SK-N-SH (cell line): ENCODE results near the gene TOX2. TPM values are rescaled to one million over a fixed set of nuclear protein-coding genes. Genes with fewer than 3 reads are reported as not detected.

Experiments used
- CTCF ChIA-PET: fragments of 300-600, 350-600 bp; formaldehyde crosslinking; extraction: SDS; loops from one replicate; lab custom pipeline; 2021; lab: Yijun Ruan, JAX
- POLR2A ChIA-PET: fragments of 350-600 bp; sonication (Branson Sonifier 250); formaldehyde crosslinking; extraction: SDS; loops from one replicate; lab custom pipeline; 2020; ENCODE audit warnings: antibody characterized with exemption, inconsistent platforms; lab: Yijun Ruan, JAX
- DNase-seq: peaks from one replicate; pipeline ENCODE4 v3.0.0; 2012
- H2AFZ ChIP-seq: fragments of 200-600 bp; sonication (generic); 2 replicates; pipeline ENCODE4 v1.8.1; 2016; ENCODE audit warnings: antibody characterized with exemption, mild to moderate bottlenecking, low read depth
- H3F3A ChIP-seq: fragments of 200-600 bp; sonication (generic); replicated peaks from 2 replicates; pipeline ENCODE3; 2016; ENCODE audit warnings: antibody characterized with exemption, mild to moderate bottlenecking; ENCODE audit not compliant: insufficient read depth
- H3K27ac ChIP-seq, 2 experiments: fragments of 200-500 bp in 1 of 2; fragments of 200-600 bp in 1 of 2; sonication (Bioruptor generic) in 1 of 2; sonication (generic), shearing (Covaris generic) in 1 of 2; 2 replicates each; pipeline versions ENCODE4 v1.5.1 to v1.6.1; 2014 to 2016; ENCODE audit warnings: low read depth in 2 of 2, inconsistent platforms in 1 of 2, low read length in 1 of 2, mild to moderate bottlenecking in 1 of 2, mixed read lengths in 1 of 2
- H3K27me3 ChIP-seq: fragments of 200-600 bp; sonication (generic), shearing (Covaris generic); 2 replicates; pipeline ENCODE4 v1.6.1; 2016; ENCODE audit warnings: mixed run types; ENCODE audit not compliant: insufficient read depth
- H3K36me3 ChIP-seq, 2 experiments: fragments of 200-500 bp in 1 of 2; fragments of 200-600 bp in 1 of 2; sonication (Bioruptor generic) in 1 of 2; sonication (generic) in 1 of 2; replicated peaks in 1 of 2; 2 replicates each; pipeline versions ENCODE3 to v1.5.1; 2014 to 2016; ENCODE audit warnings: low read length in 1 of 2, mild to moderate bottlenecking in 1 of 2; ENCODE audit not compliant: insufficient read depth in 2 of 2, control insufficient read depth in 1 of 2
- H3K4me1 ChIP-seq, 2 experiments: fragments of 200-500 bp in 1 of 2; fragments of 200-600 bp in 1 of 2; sonication (Bioruptor generic) in 1 of 2; sonication (generic), shearing (Covaris generic) in 1 of 2; 2 replicates each; pipeline versions ENCODE4 v1.5.1 to v1.6.1; 2014 to 2016; ENCODE audit warnings: low read depth in 1 of 2, low read length in 1 of 2, mixed run types in 1 of 2; ENCODE audit not compliant: insufficient read depth in 2 of 2, control insufficient read depth in 1 of 2
- H3K4me2 ChIP-seq: fragments of 200-600 bp; sonication (generic), shearing (Covaris generic); 2 replicates; pipeline ENCODE4 v1.6.1; 2017; ENCODE audit warnings: mixed run types
- H3K4me3 ChIP-seq, 2 experiments: fragments of 200-500 bp in 1 of 2; fragments of 200-600 bp in 1 of 2; sonication (Bioruptor generic) in 1 of 2; sonication (generic), shearing (Covaris generic) in 1 of 2; 2 replicates each; pipeline versions ENCODE4 v1.5.1 to v1.8.1; 2014 to 2016; ENCODE audit warnings: low read depth in 2 of 2, inconsistent platforms in 1 of 2, low read length in 1 of 2, mild to moderate bottlenecking in 1 of 2, mixed read lengths in 1 of 2, moderate library complexity in 1 of 2
- H3K79me2 ChIP-seq: fragments of 200-600 bp; sonication (generic); 2 replicates; pipeline ENCODE4 v1.8.1; 2017; ENCODE audit warnings: mild to moderate bottlenecking; ENCODE audit not compliant: insufficient read depth
- H3K9ac ChIP-seq: fragments of 200-600 bp; sonication (generic); 2 replicates; pipeline ENCODE4 v1.6.1; 2017; ENCODE audit warnings: mixed run types
- H3K9me2 ChIP-seq: fragments of 200-600 bp; sonication (generic); 2 replicates; pipeline ENCODE4 v1.6.1; 2017; ENCODE audit warnings: mixed run types
- H3K9me3 ChIP-seq: fragments of 200-600 bp; sonication (generic); 2 replicates; pipeline ENCODE4 v1.6.1; 2017; ENCODE audit warnings: mixed run types, mild to moderate bottlenecking, moderate library complexity
- H4K20me1 ChIP-seq: fragments of 200-600 bp; sonication (generic); 2 replicates; pipeline ENCODE4 v1.6.1; 2017; ENCODE audit warnings: mild to moderate bottlenecking, mixed run types; ENCODE audit not compliant: insufficient read depth
- EP300 ChIP-seq, 2 experiments: IDR thresholded peaks; 2 replicates each; pipeline versions ENCODE4 v1.4.0 to v1.6.1; 2012; ENCODE audit warnings: borderline replicate concordance in 1 of 2, low read depth in 1 of 2, low read length in 1 of 2
- FOSL2 ChIP-seq: IDR thresholded peaks from 2 replicates; pipeline ENCODE4 v1.4.0; 2012; ENCODE audit warnings: low read depth, mild to moderate bottlenecking, moderate library complexity, borderline replicate concordance
- GATA2 ChIP-seq: sonication (generic); formaldehyde crosslinking; IDR thresholded peaks from 2 replicates; pipeline ENCODE4 v1.5.0; 2020; ENCODE audit warnings: mild to moderate bottlenecking, missing genetic modification reagents
- JUND ChIP-seq: IDR thresholded peaks from 2 replicates; pipeline ENCODE4 v1.4.0; 2012
- MEF2A ChIP-seq: IDR thresholded peaks from 2 replicates; pipeline ENCODE4 v1.4.0; 2012; ENCODE audit warnings: low read depth, borderline replicate concordance
- NRF1 ChIP-seq: IDR thresholded peaks from 2 replicates; pipeline ENCODE4 v1.6.1; 2012; ENCODE audit warnings: low read depth, mild to moderate bottlenecking, low read length
- POLR2AphosphoS5 ChIP-seq: IDR thresholded peaks from 2 replicates; pipeline ENCODE4 v1.6.1; 2012; ENCODE audit warnings: low read depth, low read length
- RAD21 ChIP-seq: IDR thresholded peaks from 2 replicates; pipeline ENCODE4 v1.6.1; 2012; ENCODE audit warnings: mild to moderate bottlenecking, low read length
- SIN3A ChIP-seq: IDR thresholded peaks from 2 replicates; pipeline ENCODE4 v1.6.1; 2012; ENCODE audit warnings: low read depth, mild to moderate bottlenecking, low read length, moderate library complexity, borderline replicate concordance
- SMC3 ChIP-seq: IDR thresholded peaks from 2 replicates; pipeline ENCODE4 v1.6.1; 2012; ENCODE audit warnings: low read depth, low read length, improper control_type of control experiment
- TAF1 ChIP-seq: IDR thresholded peaks from 2 replicates; pipeline ENCODE4 v1.6.1; 2012; ENCODE audit warnings: low read depth, mild to moderate bottlenecking, low read length, moderate library complexity, borderline replicate concordance
- TEAD4 ChIP-seq: IDR thresholded peaks from 2 replicates; pipeline ENCODE4 v1.4.0; 2012; ENCODE audit warnings: mild to moderate bottlenecking, borderline replicate concordance; ENCODE audit not compliant: insufficient read depth
- WGBS: methylation state at CpG from one replicate; pipeline ENCODE4 v1.1.6; 2017; ENCODE audit warnings: low lambda C conversion rate; 5-methylcytosine and 5-hydroxymethylcytosine counted together
- polyA plus RNA-seq, 3 experiments: library from polyadenylated mRNA; depleted of rRNA; stranded (reverse); fragments of >200 nt; gene quantifications; 2 replicates each; pipeline ENCODE4 v1.2.3, GENCODE V29; 2012
- TF ChIP-seq, protein P1 (sequence below): IDR thresholded peaks from 2 replicates; pipeline ENCODE4; 2012
- TF ChIP-seq, protein P2 (sequence below): IDR thresholded peaks from 2 replicates; pipeline ENCODE4 v1.4.0; 2012; ENCODE audit warnings: low read depth, borderline replicate concordance
- TF ChIP-seq, protein P3 (sequence below): IDR thresholded peaks from 2 replicates; pipeline ENCODE4 v1.4.0; 2012; ENCODE audit warnings: low read depth, borderline replicate concordance
- TF ChIP-seq, protein P4 (sequence below): fragments of 150-350 bp; IDR thresholded peaks from 2 replicates; pipeline ENCODE4 v1.6.1; 2017; ENCODE audit warnings: antibody characterized with exemption, low read length, low read depth, borderline replicate concordance

TOX2 gene
- polyA plus RNA-seq, 1 of the 3 experiments (the other 2 are of a cell fraction) = 15.4 TPM

DNA sequence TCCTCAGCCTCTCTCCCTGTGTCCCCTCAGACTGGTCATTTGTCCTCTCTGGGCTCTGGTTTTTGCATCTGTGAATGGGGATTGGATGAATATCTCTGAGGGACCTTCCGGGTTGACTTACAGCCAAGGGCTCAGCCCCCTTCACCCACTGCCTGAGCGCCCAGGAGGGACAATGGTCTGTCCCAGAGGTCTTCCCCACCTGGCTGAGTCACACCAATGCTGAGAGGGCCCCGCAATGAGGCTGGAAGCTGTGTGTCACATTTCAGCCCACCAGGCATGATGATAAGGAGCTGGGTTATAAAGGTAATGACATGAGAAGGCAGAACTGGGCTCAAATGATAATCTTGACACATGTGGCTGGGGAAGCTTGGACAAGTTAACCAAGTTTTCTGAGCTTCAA lies 70.5 kb downstream of the TOX2 start:
- Histone ChIP-seq H3K4me1 (peaks cover 10 to 28% of the 10 kb centered on the region in 2 experiments; a peak in 2 of 4 replicates), H3K36me3 (no peaks in the 10 kb centered on the region), H3F3A (peaks cover 3% of the 10 kb centered on the region), H4K20me1 (no peaks in the 10 kb centered on the region)
- no peak for TF ChIP-seq NRF1
- TF ChIP-seq, protein P1, sequence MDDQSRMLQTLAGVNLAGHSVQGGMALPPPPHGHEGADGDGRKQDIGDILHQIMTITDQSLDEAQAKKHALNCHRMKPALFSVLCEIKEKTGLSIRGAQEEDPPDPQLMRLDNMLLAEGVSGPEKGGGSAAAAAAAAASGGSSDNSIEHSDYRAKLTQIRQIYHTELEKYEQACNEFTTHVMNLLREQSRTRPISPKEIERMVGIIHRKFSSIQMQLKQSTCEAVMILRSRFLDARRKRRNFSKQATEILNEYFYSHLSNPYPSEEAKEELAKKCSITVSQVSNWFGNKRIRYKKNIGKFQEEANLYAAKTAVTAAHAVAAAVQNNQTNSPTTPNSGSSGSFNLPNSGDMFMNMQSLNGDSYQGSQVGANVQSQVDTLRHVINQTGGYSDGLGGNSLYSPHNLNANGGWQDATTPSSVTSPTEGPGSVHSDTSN = no peak
- no peak for TF ChIP-seq SIN3A
- TF ChIP-seq, protein P2, sequence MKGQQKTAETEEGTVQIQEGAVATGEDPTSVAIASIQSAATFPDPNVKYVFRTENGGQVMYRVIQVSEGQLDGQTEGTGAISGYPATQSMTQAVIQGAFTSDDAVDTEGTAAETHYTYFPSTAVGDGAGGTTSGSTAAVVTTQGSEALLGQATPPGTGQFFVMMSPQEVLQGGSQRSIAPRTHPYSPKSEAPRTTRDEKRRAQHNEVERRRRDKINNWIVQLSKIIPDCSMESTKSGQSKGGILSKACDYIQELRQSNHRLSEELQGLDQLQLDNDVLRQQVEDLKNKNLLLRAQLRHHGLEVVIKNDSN = no peak
- no peak for TF ChIP-seq GATA2
- TF ChIP-seq, protein P3, sequence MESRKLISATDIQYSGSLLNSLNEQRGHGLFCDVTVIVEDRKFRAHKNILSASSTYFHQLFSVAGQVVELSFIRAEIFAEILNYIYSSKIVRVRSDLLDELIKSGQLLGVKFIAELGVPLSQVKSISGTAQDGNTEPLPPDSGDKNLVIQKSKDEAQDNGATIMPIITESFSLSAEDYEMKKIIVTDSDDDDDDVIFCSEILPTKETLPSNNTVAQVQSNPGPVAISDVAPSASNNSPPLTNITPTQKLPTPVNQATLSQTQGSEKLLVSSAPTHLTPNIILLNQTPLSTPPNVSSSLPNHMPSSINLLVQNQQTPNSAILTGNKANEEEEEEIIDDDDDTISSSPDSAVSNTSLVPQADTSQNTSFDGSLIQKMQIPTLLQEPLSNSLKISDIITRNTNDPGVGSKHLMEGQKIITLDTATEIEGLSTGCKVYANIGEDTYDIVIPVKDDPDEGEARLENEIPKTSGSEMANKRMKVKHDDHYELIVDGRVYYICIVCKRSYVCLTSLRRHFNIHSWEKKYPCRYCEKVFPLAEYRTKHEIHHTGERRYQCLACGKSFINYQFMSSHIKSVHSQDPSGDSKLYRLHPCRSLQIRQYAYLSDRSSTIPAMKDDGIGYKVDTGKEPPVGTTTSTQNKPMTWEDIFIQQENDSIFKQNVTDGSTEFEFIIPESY = no peak
- TF ChIP-seq TEAD4 = no peak
- TF ChIP-seq TAF1 = no peak
- no peak for TF ChIP-seq SMC3
- TF ChIP-seq JUND = no peak
- no peak for TF ChIP-seq FOSL2
- TF ChIP-seq, protein P4, sequence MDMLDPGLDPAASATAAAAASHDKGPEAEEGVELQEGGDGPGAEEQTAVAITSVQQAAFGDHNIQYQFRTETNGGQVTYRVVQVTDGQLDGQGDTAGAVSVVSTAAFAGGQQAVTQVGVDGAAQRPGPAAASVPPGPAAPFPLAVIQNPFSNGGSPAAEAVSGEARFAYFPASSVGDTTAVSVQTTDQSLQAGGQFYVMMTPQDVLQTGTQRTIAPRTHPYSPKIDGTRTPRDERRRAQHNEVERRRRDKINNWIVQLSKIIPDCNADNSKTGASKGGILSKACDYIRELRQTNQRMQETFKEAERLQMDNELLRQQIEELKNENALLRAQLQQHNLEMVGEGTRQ = no peak
- no peak for TF ChIP-seq MEF2A
- TF ChIP-seq EP300 (IDR thresholded peaks at IDR 0.05; ENCODE audit: borderline replicate concordance in 1 of 2, low read depth in 1 of 2, low read length in 1 of 2) = no peak
- no peak for TF ChIP-seq RAD21
- TF ChIP-seq POLR2AphosphoS5 = no peak
- TF ChIP-seq, all 33 proteins: peak for 0
- Histone ChIP-seq H3K79me2 (no peaks in the 10 kb centered on the region), H3K27ac (no peak overlapping the region), H3K4me3 (no peak overlapping the region), H3K9me2 (no peaks in the 10 kb centered on the region), H3K9ac (no peak overlapping the region), H3K4me2 (no peak overlapping the region), H3K27me3 (no peaks in the 10 kb centered on the region), H2AFZ (no peak overlapping the region), H3K9me3 (no peaks in the 10 kb centered on the region)
- DNase-seq = no peak
- POLR2A ChIA-PET = no interaction called here
- CTCF ChIA-PET = interaction anchor here (1.7 kb wide), 1 partner anchor 23 kb away, joined by 6 read pairs; no protein-coding TSS in a partner anchor
- WGBS = 74% methylated on average over 3 of the region's 3 CpGs
